OCI-LY3 (cell line): ENCODE results near the gene SH2D6.

Source experiments
- H2AFZ ChIP-seq: fragments of 200-600, 300-600 bp; shearing (Covaris generic); 2 replicates; pipeline ENCODE4 v1.6.0; 2014; ENCODE audit warnings: antibody characterized with exemption, low read depth, low read length
- H3K27ac ChIP-seq: fragments of 200-600, 300-600 bp; sonication (generic); 2 replicates; pipeline ENCODE4 v1.5.1; 2014; ENCODE audit warnings: mild to moderate bottlenecking, low read length, moderate library complexity, mixed read lengths
- H3K27me3 ChIP-seq: fragments of 200-600, 300-600 bp; sonication (generic); 2 replicates; pipeline ENCODE4 v1.6.1; 2014; ENCODE audit warnings: low read depth, low read length, mixed read lengths
- H3K36me3 ChIP-seq: fragments of 200-600, 300-600 bp; sonication (generic); replicated peaks from 2 replicates; pipeline ENCODE3; 2014; ENCODE audit warnings: low read depth, low read length, mixed read lengths
- H3K4me1 ChIP-seq: fragments of 300-600, 200-600 bp; sonication (generic); 2 replicates; pipeline ENCODE4 v1.6.1; 2014; ENCODE audit warnings: low read length, mixed read lengths
- H3K4me2 ChIP-seq: fragments of 200-600, 300-600 bp; sonication (generic); 2 replicates; pipeline ENCODE4 v1.6.1; 2014; ENCODE audit warnings: low read length, mixed read lengths
- H3K4me3 ChIP-seq: fragments of 300-600, 200-600 bp; sonication (generic); 2 replicates; pipeline ENCODE4 v1.5.1; 2014; ENCODE audit warnings: antibody characterized with exemption, mild to moderate bottlenecking, low read length, moderate library complexity
- H3K79me2 ChIP-seq: fragments of 300-600, 200-600 bp; shearing (Covaris generic); 2 replicates; pipeline ENCODE4 v1.6.1; 2014; ENCODE audit warnings: mild to moderate bottlenecking, low read length, mixed read lengths
- H3K9ac ChIP-seq: fragments of 300-600, 200-600 bp; shearing (Covaris generic); 2 replicates; pipeline ENCODE4 v1.6.0; 2014; ENCODE audit warnings: mild to moderate bottlenecking, low read length, moderate library complexity
- H3K9me3 ChIP-seq: fragments of 200-600, 300-600 bp; shearing (Covaris generic); 2 replicates; pipeline ENCODE4 v1.6.1; 2014; ENCODE audit warnings: low read length, mixed read lengths; ENCODE audit not compliant: insufficient read depth
- H4K20me1 ChIP-seq: fragments of 200-600, 300-600 bp; sonication (generic); 2 replicates; pipeline ENCODE4 v1.6.1; 2016; ENCODE audit warnings: low read length, mixed read lengths; ENCODE audit not compliant: insufficient read depth
- CTCF ChIP-seq: fragments of 200-600, 300-600 bp; sonication (generic); IDR thresholded peaks from 2 replicates; pipeline ENCODE4 v1.5.1; 2014; ENCODE audit warnings: antibody characterized with exemption, low read length, low read depth
- EZH2phosphoT487 ChIP-seq: fragments of 200-600 bp; shearing (Covaris generic); IDR thresholded peaks from 2 replicates; pipeline ENCODE4 v1.6.1; 2018; ENCODE audit warnings: antibody characterized with exemption, mixed run types, low read depth

The SH2D6 gene

GRCh38 chr2:85470850-85471800 lies 52.6 kb downstream of the SH2D6 start:
- H3K4me3 ChIP-seq, result no peak overlapping the region
- no peak overlapping the region for H3K4me2 ChIP-seq
- H3K9me3 ChIP-seq, result no peaks in the 10 kb centered on the region
- no peaks in the 10 kb centered on the region for H3K79me2 ChIP-seq
- H3K4me1 ChIP-seq, result peaks cover 9% of the 10 kb centered on the region
- TF ChIP-seq CTCF, result no peak
- TF ChIP-seq EZH2phosphoT487, result no peak
- H3K27ac ChIP-seq, result no peak overlapping the region
- no peaks in the 10 kb centered on the region for H3K36me3 ChIP-seq
- H3K9ac ChIP-seq, result no peak overlapping the region
- H3K27me3 ChIP-seq, result no peaks in the 10 kb centered on the region
- H4K20me1 ChIP-seq, result no peaks in the 10 kb centered on the region
- H2AFZ ChIP-seq, result no peak overlapping the region

DNA sequence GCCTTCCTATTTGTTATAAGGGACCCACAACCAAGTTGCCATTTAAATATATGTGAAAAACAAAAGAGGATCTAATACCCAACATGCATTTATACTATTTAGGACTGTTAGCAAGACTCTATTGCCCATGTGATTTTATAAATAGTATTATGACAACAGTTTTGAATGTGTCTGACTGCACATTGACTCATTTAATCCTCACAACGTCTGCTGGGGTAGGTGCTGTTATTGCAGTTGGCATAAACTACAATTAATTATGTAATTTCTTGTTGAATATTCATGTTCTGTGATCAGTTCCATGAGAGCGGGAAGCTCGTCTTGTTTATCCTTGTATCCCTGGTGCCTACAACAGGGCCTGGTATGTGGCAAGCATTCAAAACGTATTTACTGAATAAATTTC lies 53.7 kb downstream of the SH2D6 start:
- no peaks in the 10 kb centered on the region for H3K27me3 ChIP-seq
- H3K9ac ChIP-seq, result no peak overlapping the region
- TF ChIP-seq EZH2phosphoT487 (no peak), CTCF (no peak)
- no peaks in the 10 kb centered on the region for H3K79me2 ChIP-seq
- H3K27ac ChIP-seq, result no peak overlapping the region
- H3K4me3 ChIP-seq, result no peak overlapping the region
- no peaks in the 10 kb centered on the region for H3K36me3 ChIP-seq
- H3K4me1 ChIP-seq, result peaks cover 9% of the 10 kb centered on the region
- no peak overlapping the region for H3K4me2 ChIP-seq
- no peak overlapping the region for H2AFZ ChIP-seq
- H4K20me1 ChIP-seq, result no peaks in the 10 kb centered on the region
- no peaks in the 10 kb centered on the region for H3K9me3 ChIP-seq

DNA sequence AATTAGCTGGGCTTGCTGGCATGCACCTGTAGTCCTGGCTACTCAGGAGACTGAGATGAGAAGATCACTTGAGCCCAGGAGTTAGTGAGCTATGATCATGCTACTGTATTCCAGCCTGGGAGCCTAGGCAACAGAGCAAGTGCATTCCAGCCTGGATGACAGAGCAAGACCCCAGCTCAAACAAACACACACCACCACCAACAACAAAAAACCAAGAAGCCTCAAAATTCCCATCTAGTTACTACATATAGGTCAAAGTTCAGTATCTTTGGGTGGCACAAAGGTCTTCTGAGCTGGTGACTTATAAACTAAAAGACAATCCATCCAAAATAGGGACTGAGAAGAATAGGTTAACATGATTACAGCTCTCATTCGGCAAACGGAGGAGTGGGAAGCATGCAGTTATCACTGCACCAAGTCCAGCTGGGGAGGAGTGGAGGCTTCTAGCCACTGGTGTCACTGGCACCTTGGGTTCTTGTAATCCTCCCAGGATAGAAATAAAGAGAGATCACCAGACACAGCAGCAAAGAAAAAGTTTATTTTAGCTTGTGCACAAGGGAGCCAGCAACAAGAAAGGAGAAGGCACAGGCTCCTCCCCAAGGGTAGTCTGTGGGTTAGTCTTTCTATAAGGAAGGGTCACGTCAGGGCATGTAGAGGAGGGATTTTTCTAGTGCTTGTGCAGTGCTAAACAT lies 57.4 kb downstream of the SH2D6 start:
- H4K20me1 ChIP-seq, result no peaks in the 10 kb centered on the region
- no peak overlapping the region for H3K27ac ChIP-seq
- H3K36me3 ChIP-seq, result no peaks in the 10 kb centered on the region
- H3K9ac ChIP-seq, result no peak overlapping the region
- H3K4me2 ChIP-seq, result no peak overlapping the region
- H3K27me3 ChIP-seq, result no peaks in the 10 kb centered on the region
- H3K9me3 ChIP-seq, result no peaks in the 10 kb centered on the region
- H3K4me3 ChIP-seq, result no peak overlapping the region
- no peaks in the 10 kb centered on the region for H3K79me2 ChIP-seq
- no peak overlapping the region for H2AFZ ChIP-seq
- no peaks in the 10 kb centered on the region for H3K4me1 ChIP-seq
- no peak for TF ChIP-seq EZH2phosphoT487
- TF ChIP-seq CTCF, result no peak

DNA sequence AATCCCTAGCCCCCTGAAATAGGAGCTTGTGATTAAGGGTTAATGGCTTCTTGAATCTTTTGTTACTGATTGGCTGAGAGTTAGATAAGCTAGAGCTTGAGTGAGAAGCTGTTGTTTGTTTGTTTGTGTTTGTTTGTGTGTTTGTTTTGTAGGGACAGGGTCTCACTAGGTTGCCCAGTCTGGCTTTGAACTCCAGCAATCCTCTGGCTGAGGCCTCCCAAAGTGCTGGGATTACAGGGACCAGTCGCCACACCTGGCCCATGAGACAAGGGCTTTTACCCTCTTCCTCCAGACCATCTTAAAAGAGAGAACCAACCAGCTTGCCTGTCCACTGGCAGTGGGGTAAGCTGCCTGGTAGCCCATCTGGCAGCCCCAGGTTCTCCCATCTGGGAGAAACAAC lies 58.1 kb downstream of the SH2D6 start:
- Histone ChIP-seq H4K20me1 (no peaks in the 10 kb centered on the region), H3K79me2 (no peaks in the 10 kb centered on the region), H3K4me1 (no peaks in the 10 kb centered on the region), H2AFZ (no peak overlapping the region; the same call in 1 of the 2 replicates), H3K4me3 (no peak overlapping the region), H3K27ac (no peak overlapping the region), H3K27me3 (no peaks in the 10 kb centered on the region), H3K9me3 (no peaks in the 10 kb centered on the region), H3K4me2 (no peak overlapping the region), H3K9ac (no peak overlapping the region), H3K36me3 (no peaks in the 10 kb centered on the region)
- TF ChIP-seq EZH2phosphoT487 (no peak), CTCF (no peak)
